Left ventricle myocardium superior (tissue), 1 donor: ENCODE results near the gene SLC44A3. TPM values are rescaled to one million over a fixed set of nuclear protein-coding genes. Genes with fewer than 3 reads are reported as not detected.
A peak's percentile ranks its signal among the peaks of the same experiment; 100 is the strongest.

Experiments used
- ATAC-seq: fragments of 200-7000 bp; cut with Tn5 transposase; one replicate; pipeline ENCODE4 v1.9.1; 2020; ENCODE audit warnings: mild to moderate bottlenecking, moderate library complexity
- DNase-seq: peaks from one replicate; pipeline ENCODE4 v3.0.0-alpha.2; 2020
- intact Hi-C: fragments of 100-400 bp; cut with micrococcal nuclease; formaldehyde crosslinking; loops from one replicate; pipeline ENCODE4 v1.11.0; 2022
- total RNA-seq: library from RNA; stranded (reverse); fragmentation: NEBNext Ultra II Directional; extraction: Animal tissue kit (Norgen Biotek cat#: 25700); gene quantifications from one replicate; pipeline ENCODE4 v1.2.1, GENCODE V29; 2021
- donor health status: DM: no; HTN: yes; CAD: no; lungs with severe emphysema.

The SLC44A3 gene
- total RNA-seq, 1 donor from 2014 or later: 3.0 TPM

DNA sequence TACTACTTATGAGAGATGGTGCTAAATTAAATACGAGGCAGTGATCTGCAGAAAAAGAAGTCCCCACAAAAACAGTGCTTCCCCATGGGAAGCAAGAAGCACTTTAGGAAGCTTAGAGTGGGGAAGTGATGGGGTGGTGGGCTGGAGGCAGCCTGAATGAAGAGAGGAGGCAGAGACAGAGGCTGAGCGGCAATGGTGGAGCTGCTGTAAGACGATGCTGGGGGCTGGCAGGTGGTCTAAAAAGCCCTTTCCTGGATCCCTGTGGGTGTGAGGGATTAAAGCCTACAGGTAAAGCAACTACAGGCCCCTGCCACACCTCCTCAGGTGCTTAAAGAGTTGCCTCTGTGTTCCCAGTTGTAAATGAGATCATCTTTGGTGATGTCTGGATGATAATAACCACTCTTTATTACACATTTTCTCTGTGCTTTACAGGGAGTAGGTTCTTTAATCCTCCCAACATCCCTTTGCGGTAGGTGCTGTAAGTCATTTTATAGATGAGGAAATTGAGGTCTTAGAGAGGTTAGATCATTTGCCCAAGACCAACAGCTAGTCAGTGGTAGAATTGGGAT, 67.5 kb downstream of the SLC44A3 start:
- ATAC-seq (no peak), DNase-seq (no peak)
- intact Hi-C loops: no loop called here

DNA sequence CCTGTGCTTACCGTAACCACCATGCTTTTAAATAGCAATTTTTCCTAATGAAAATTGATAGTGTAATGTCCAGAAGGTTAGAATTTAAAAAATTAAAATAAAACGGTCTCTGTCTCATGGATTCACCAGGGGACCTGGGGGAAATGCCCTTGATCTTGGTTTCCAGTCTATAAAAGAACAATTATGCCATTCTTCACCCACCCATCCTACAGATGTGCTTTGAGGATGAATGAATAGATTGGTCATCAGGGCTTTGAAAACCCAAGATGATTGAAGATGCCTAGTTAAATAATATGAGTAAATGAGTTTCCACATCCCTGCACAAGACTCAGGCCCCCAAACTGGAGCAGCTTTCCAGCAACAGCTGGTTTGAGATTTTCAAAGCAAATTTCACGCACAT, 68.0 kb downstream of the SLC44A3 start:
- intact Hi-C loops: no loop called here
- DNase-seq (no peak), ATAC-seq (no peak)

- DNase-seq (no peak), ATAC-seq (no peak)
- intact Hi-C loops: no loop called here
These were observed 72.6 kb downstream of the SLC44A3 start for GRCh38 chr1:94892604-94893254.

DNA sequence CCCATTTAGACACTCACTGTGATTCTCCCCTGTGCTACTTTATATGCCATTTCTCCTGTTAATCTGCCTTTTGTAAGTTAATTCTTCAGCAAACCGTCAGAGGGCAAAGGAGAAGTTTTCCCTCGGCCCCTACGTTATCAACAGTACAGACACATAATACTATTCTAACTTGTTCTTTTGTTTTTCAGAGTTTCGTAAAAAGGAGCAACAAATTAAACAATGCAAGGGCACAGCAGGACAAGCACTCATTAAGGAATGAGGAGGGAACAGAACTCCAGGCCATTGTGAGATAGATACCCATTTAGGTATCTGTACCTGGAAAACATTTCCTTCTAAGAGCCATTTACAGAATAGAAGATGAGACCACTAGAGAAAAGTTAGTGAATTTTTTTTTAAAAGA, 74.5 kb downstream of the SLC44A3 start:
- ATAC-seq: no peak
- DNase-seq: no peak
- intact Hi-C loops: no loop called here

GRCh38 chr1:94895518-94895917, 75.4 kb downstream of the SLC44A3 start:
- ATAC-seq (no peak), DNase-seq (no peak)
- intact Hi-C loops: no loop called here

GRCh38 chr1:94898491-94899385, 78.6 kb downstream of the SLC44A3 start:
- ATAC-seq: no peak
- DNase-seq: no peak
- intact Hi-C loops: no loop called here

DNA sequence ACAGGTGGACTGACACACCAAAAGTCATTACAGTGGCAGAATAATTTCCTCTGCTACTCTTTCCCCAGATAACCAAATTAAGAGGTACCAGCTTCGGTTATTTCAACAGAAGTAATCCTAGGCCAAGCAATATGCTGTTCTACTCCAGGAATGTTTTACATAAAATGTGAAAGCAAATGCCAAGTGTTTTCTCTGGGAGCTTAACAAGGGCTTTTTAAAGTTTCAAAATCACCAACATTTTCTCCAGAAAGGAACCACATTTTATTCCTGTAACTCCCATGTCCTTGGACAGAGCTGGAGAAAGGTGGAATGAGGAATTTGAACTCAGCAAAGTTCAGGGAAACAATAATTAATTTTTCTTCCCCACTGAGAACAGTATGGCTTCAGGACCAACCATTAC, 79.6 kb downstream of the SLC44A3 start:
- no peak for ATAC-seq
- no peak for DNase-seq
- intact Hi-C loops: no loop called here

DNA sequence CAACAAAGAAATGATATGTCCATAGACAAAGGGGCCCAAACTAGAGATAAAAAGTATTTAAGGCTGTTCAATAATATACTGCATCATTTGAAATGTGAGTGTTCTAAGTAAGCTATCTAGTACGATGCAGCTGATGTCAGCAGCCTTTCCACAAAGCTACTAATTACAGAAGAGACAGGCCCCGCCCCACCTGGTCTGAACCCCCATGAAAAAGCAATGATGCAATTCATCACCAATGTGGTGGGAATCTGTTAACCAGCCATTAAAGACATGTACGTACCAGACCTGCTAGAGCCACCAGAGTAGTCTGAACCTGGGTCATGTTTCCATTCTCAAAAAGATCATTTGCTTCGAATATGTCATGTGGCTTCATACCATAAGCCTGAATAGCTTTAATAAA, 81.7 kb downstream of the SLC44A3 start:
- intact Hi-C loops: no loop called here

GRCh38 chr1:94903280-94904009, 83.3 kb downstream of the SLC44A3 start:
- intact Hi-C loops: no loop called here
- no peak for ATAC-seq
- DNase-seq: no peak

More for the DNA sequence above, 81.7 kb downstream of the SLC44A3 start:
- DNase-seq (no peak), ATAC-seq (no peak)

- DNase-seq: no peak
- ATAC-seq: no peak
- intact Hi-C loops: no loop called here
These were observed 85.0 kb downstream of the SLC44A3 start for GRCh38 chr1:94905207-94905606.

DNA sequence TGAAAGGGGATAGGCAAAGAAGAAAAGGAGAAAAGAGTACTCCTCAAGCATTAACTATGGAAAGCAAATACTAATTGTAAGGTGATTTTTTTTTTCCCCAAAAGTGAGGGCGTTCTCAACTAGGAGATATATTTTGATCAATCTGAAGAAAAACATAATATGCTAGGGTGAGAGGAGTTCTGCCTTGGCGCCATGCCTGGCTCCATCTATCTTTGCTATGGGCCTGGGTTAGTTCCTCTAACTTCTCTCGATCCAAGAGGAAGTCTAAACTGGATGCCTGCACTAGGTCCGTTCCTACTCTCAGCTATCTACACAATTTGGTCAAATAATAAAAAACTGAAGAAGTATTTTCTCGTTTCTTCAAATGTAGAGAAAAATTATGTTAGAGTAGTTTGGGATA, 86.2 kb downstream of the SLC44A3 start:
- ATAC-seq (no peak), DNase-seq (no peak)

DNA sequence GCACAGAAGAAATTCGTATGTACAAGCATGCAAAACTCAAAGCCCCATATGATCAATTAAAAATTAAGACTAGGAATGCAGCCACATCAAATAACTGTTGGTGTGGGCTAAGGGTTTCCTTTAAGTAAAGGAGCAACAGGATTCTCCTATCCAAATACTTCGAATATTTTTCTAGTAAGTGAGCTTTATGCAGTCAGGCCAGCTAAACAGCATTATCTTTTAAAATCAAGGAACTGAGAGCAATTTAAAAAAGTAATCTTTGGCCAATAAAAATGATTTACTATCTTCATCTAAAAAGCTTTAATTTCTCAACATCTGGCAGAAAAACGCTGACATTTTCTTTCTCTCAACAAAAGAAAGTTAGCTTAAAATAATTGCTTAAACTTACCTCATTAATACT, 87.0 kb downstream of the SLC44A3 start:
- no peak for DNase-seq
- no peak for ATAC-seq
- intact Hi-C loops: no loop called here

More for the DNA sequence above, 86.2 kb downstream of the SLC44A3 start:
- intact Hi-C loops: no loop called here

- intact Hi-C loops: no loop called here
- ATAC-seq (no peak), DNase-seq (no peak)
These were observed 88.0 kb downstream of the SLC44A3 start for GRCh38 chr1:94908190-94908589.

DNA sequence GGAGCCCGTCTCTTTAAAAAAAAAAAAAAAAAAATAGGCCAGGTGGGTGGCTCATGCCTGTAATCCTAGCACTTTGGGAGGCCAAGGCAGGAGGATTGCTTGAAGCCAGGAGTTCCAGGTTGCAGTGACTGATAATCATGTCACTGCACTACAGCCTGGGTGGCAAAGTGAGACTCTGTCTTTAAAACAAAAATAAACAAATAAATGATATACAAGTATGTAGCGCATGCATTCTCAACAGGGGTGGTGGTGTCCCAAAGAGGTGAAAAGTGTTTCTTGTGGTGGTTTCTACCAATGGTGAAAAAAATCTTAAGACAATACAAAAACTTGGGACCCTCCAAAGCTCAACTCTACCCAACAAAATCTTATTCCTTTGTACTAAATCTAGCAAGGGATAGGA, 88.8 kb downstream of the SLC44A3 start:
- intact Hi-C loops: no loop called here
- DNase-seq (no peak), ATAC-seq (no peak)

DNA sequence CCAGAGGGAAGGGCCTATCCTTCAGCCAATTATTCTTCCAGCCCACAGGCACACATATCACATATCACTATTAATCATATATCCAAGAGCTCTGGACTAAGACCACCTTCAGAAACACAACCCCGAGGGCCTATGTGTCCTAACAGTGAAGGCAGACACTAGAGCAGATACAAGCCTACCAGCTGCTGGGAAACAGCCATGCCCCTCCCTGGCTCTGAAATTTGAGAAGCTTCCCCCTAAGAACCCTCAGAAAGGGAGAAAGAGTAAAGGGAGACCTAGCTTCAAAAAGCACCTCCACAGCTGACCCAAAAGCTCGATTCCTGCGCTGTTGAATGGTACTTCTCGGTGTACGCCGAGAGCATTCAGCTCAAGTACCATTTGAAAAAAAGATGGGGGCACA, 89.3 kb downstream of the SLC44A3 start:
- no peak for ATAC-seq
- no peak for DNase-seq
- intact Hi-C loops: no loop called here

DNA sequence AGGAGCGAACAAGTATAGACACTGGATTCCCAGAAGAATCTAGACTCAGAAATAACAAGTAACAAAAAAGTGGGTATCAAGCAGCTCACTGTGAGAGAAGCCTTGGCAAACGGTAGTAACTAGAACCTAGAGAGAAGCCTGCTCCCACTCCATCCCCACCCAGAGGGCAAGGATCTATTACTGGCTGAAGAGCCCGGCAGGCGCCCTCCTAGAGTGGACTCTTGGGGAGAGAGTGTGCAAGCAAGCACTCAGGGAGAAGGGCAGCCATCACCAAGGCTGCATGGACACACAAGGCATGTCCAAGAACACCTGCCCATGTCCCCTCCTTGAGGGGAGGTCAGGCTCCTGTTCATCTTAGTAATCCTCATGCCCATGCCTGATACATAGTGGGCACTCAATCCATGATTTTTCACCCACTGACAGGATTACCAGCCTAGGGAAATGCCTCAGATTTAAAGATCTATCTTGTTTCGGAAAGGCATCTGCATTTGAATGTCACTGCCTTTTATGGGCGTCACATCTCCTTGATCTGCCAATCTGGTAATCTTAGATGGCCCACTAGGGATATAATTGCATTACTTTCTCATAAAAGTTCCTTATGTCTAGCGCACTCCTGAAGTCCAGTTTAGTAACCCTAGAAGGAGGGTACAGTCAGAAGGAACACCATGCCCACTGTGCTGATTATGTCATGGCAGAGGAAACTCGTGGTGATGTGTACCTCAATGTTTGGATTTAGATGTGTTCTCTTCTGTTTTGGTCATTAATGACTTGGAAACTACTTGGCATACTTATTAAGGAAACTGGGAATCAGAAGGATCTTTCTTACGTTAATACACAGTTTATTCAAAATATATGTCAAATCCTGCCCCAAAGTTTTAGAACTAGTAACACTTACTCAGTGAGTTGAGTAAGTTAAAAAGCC, 92.4 kb downstream of the SLC44A3 start:
- DNase-seq (no peak), ATAC-seq (peak; percentile 21)
- intact Hi-C loops: no loop called here

DNA sequence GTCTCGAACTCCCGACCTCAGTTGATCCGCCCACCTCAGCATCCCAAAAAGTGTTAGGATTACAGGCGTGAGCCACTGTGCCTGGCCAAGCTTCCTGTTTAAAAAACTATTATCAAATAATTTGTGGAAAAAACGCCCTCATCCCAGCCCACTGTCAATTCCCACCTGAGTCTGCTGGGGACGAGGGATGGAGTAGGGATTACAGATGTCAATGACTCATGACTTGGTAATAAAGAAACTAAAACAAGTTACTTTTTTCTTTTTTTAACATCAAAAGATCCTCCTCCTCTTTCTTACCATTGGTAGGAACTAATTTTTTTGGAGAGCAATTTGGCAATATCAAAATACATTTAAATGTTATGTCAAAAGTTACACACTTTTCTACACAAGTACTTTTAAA, 97.1 kb downstream of the SLC44A3 start:
- DNase-seq: no peak
- intact Hi-C loops: no loop called here
- ATAC-seq: no peak

DNA sequence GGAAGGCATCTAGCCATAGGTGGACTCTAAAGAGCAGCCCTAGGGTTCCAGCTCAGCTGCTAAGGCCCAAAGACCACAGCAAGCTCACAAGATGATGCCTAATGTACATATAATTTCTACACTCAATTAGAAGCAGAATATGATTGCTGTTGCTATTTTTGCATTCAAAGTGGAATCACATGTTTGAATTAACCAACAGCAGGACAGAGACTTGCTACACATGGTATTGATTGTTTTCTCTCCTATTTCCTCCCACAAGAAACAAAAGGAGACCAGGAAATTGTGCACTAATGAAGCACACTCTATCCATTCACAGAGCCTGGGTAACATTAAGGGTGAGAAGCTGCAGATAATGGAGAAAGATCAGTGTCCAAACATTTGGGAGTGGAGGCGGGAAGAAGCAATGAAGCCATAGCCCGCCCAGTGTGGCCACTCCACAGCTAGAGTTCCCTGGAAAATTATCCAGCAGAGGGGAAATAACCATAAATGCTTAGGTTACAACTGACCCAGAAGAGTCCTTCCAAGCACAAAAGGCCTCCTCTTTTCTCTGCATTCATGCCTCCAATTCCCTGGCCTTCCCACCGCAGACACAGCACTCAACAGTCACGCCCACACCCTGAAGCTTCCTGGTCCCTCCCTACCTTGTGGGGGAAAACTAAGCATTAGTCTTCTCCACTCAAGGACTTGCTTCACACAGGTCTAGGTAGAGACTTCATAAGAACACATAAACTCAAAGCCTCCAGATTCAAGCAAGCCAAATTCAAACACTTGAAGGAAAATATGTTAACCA, 99.3 kb downstream of the SLC44A3 start:
- intact Hi-C loops: no loop called here

More for the DNA sequence above, 99.3 kb downstream of the SLC44A3 start:
- no peak for DNase-seq
- ATAC-seq: peak; percentile 39
